Measurements from ENCODE around the gene KCTD6. TPM values are rescaled to one million over a fixed set of nuclear protein-coding genes. Genes with fewer than 3 reads are reported as not detected.

Gene KCTD6
- total RNA-seq, 4 donors from 2014 or later: 8.0 to 19.2 (median 12.7) TPM

DNA sequence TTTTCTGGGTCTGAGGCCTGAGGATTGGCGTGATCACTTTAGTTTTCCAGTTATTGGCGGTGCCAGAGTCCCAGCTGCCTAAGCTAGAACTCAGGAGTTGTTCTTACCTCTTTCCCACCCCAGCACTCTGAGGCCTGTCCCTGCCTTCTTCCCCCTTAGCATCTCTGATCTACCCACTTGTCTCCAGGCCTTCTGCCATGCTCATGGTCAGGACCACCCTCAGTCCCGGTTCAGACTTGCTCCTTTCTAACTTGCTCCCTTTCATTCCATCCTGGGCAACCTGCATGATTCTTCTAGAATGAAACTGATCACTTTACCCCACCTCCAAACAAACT, 29.4 kb downstream of the KCTD6 start:
- TF ChIP-seq POLR2A (IDR thresholded peaks at IDR 0.05) (no peak), POLR2AphosphoS5 (IDR thresholded peaks at IDR 0.05) (no peak), EP300 (IDR thresholded peaks at IDR 0.05) (no peak)
- TF ChIP-seq, protein P1, sequence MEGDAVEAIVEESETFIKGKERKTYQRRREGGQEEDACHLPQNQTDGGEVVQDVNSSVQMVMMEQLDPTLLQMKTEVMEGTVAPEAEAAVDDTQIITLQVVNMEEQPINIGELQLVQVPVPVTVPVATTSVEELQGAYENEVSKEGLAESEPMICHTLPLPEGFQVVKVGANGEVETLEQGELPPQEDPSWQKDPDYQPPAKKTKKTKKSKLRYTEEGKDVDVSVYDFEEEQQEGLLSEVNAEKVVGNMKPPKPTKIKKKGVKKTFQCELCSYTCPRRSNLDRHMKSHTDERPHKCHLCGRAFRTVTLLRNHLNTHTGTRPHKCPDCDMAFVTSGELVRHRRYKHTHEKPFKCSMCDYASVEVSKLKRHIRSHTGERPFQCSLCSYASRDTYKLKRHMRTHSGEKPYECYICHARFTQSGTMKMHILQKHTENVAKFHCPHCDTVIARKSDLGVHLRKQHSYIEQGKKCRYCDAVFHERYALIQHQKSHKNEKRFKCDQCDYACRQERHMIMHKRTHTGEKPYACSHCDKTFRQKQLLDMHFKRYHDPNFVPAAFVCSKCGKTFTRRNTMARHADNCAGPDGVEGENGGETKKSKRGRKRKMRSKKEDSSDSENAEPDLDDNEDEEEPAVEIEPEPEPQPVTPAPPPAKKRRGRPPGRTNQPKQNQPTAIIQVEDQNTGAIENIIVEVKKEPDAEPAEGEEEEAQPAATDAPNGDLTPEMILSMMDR (IDR thresholded peaks at IDR 0.05): no peak
- DNase-seq (ENCODE audit: low spot score in 2 of 2): no peak
- Histone ChIP-seq H3K27me3 (no peaks in the 10 kb centered on the region), H3K27ac (no peak overlapping the region), H3K36me3 (peaks cover 39% of the 10 kb centered on the region), H3K9me3 (no peaks in the 10 kb centered on the region), H3K4me1 (peaks cover 5% of the 10 kb centered on the region), H3K4me3 (no peak overlapping the region)
- WGBS: 97% methylated on average over 3 of the region's 3 CpGs

DNA sequence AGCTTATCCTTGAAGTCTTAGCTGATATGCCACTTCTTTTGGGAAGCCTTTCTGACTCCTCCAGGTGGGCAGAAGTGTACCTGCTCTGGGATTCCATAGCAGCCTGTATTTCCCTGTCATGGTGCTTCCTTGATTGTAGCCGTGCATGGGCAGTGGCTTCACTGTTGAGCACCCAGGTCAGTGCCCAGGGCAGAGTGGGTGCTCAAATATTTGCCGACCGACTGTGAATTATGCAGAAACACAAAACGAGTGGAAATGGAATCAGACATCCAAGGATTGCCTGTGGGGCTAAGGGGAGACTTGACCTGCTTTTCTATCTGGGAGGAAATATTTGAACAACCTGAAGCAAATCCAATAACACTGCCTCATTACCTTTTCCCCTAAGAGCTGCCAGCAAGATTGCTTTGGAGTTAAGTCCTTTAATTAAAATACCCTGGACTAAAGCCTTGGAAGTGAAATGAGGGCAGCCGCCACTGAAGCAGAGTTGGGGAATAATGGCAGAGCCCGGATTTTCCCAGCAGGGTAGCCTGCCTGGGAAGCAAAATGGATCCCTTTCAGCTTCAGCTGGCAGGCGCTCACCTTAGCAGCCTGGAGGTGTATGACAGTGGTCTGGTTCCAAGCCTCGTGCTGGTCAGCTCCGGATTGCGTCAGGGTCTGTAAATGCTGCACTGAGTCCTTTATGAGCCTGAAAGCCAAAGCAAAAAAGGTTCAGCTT, 30.2 kb downstream of the KCTD6 start:
- no peak overlapping the region for H3K27ac ChIP-seq
- H3K9me3 ChIP-seq: no peaks in the 10 kb centered on the region
- no peaks in the 10 kb centered on the region for H3K27me3 ChIP-seq
- H3K4me1 ChIP-seq: peaks cover 8% of the 10 kb centered on the region
- no peak overlapping the region for H3K4me3 ChIP-seq
- H3K36me3 ChIP-seq: peaks cover 37% of the 10 kb centered on the region
- WGBS: 73% methylated on average over 10 of the region's 10 CpGs
- TF ChIP-seq, protein P1 (IDR thresholded peaks at IDR 0.05): no peak
- TF ChIP-seq EP300 (IDR thresholded peaks at IDR 0.05) (no peak), POLR2A (IDR thresholded peaks at IDR 0.05) (no peak), POLR2AphosphoS5 (IDR thresholded peaks at IDR 0.05) (no peak)
- DNase-seq (ENCODE audit: low spot score in 2 of 2): no peak

DNA sequence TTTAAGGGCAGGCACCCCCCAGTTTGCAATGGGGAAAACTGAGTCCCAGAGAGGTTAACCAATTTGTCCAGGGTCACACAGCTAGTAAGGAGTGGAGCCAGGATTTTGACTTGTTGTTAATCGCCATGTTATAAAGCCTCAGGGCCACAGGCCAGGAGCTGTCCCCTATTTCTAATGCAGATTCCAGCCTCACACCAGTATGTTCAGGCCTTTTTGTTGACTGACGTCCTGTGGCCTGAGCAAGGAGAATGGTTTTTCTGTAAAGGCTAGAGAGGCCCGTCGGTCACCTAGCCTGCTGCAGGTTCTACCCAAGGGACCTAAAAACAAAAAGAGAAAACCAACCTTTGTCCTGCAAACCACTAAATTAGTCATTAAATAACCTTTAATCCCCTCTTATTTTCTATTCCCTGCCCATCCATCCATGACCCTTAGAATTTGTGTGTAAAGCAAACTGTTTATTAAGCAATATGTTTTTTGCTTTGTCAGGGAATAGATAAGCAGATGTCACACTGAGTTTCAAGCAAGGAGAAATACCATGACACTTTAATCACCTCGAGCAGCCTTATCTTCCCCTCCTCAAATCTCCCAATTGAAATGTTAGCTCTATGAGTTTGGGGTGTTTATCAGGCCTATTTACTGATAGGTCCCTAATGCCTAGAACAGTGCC, 31.0 kb downstream of the KCTD6 start:
- Histone ChIP-seq H3K4me1 (peaks cover 8% of the 10 kb centered on the region), H3K4me3 (no peak overlapping the region), H3K27me3 (no peaks in the 10 kb centered on the region), H3K27ac (no peak overlapping the region), H3K36me3 (peaks cover 37% of the 10 kb centered on the region), H3K9me3 (no peaks in the 10 kb centered on the region)
- TF ChIP-seq, protein P1 (IDR thresholded peaks at IDR 0.05): no peak
- TF ChIP-seq POLR2A (IDR thresholded peaks at IDR 0.05) (no peak), EP300 (IDR thresholded peaks at IDR 0.05) (no peak), POLR2AphosphoS5 (IDR thresholded peaks at IDR 0.05) (no peak)
- no peak for DNase-seq (ENCODE audit: low spot score in 2 of 2)
- 80% methylated on average over 5 of the region's 5 CpGs for WGBS

DNA sequence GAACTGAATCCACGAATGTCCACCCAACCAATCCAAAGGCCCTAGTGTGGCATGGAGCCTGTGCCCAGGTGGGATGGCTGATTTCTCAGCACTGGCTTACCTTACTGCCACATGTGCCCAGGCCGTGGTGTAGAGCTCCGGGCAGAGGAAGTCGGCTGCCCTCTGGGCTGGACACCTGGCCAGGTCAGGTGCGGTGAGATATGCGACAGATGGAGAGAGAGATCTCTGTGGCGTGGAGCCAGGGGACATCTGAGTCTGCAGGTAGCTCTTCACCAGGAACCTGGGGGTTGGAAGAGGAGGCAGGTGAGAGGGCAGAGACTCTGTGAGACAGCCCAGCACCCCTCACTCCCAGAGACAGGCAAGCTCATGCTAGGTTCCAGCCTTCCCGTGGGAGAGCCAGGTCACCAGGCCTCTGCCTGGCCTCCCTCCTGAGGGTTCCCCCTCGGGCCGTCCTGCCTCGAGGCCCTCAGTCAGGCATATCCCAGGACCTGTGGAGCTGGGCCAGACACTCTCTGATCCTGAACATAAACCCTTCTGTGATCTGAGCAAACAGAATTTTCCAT, 32.5 kb downstream of the KCTD6 start:
- peaks cover 37% of the 10 kb centered on the region for H3K36me3 ChIP-seq

More for the DNA sequence above, 32.5 kb downstream of the KCTD6 start:
- H3K9me3 ChIP-seq: no peaks in the 10 kb centered on the region
- H3K27me3 ChIP-seq: no peaks in the 10 kb centered on the region
- H3K27ac ChIP-seq: no peak overlapping the region
- DNase-seq (ENCODE audit: low spot score in 2 of 2): no peak
- H3K4me1 ChIP-seq: peaks cover 13% of the 10 kb centered on the region
- TF ChIP-seq, protein P1 (IDR thresholded peaks at IDR 0.05): no peak
- TF ChIP-seq EP300 (IDR thresholded peaks at IDR 0.05): no peak
- no peak for TF ChIP-seq POLR2AphosphoS5 (IDR thresholded peaks at IDR 0.05)
- TF ChIP-seq POLR2A (IDR thresholded peaks at IDR 0.05): no peak
- WGBS: 93% methylated on average over 10 of the region's 11 CpGs
- H3K4me3 ChIP-seq: no peak overlapping the region

Data from suprapubic skin (tissue), 4 donors.